Parathyroid adenoma (tissue), 2 donors: ENCODE measurements around the gene SKI.
"Not testable (repeated sequence)": the region's sequence is repeated elsewhere in the genome, so short reads cannot be mapped to it uniquely, and the experiment has no call there.

Experiments used
- H2AFZ ChIP-seq: fragments of 300-600 bp; sonication (generic); one replicate; pipeline ENCODE4 v1.7.0; 2017; ENCODE audit warnings: antibody characterized with exemption, mild to moderate bottlenecking
- H3K27ac ChIP-seq: fragments of 300-600 bp; sonication (generic); one replicate; pipeline ENCODE4 v1.7.0; 2017
- H3K27me3 ChIP-seq: fragments of 300-600 bp; sonication (generic); one replicate; pipeline ENCODE4 v1.7.0; 2017; ENCODE audit warnings: low read length; ENCODE audit not compliant: control insufficient read depth, insufficient read depth
- H3K36me3 ChIP-seq: fragments of 300-600 bp; sonication (generic); one replicate; pipeline ENCODE4 v1.7.0; 2017; ENCODE audit warnings: low read length; ENCODE audit not compliant: control insufficient read depth, insufficient read depth
- H3K4me1 ChIP-seq: fragments of 300-600 bp; sonication (generic); one replicate; pipeline ENCODE4 v1.7.0; 2017; ENCODE audit warnings: control low read depth
- H3K4me2 ChIP-seq: fragments of 300-600 bp; sonication (generic); one replicate; pipeline ENCODE4 v1.7.0; 2017; ENCODE audit warnings: low read length
- H3K4me3 ChIP-seq: fragments of 300-600 bp; sonication (generic); one replicate; pipeline ENCODE4 v1.7.0; 2017; ENCODE audit warnings: low read depth, low read length
- H3K79me2 ChIP-seq: fragments of 300-600 bp; sonication (generic); one replicate; pipeline ENCODE4 v1.7.0; 2017; ENCODE audit warnings: control low read depth
- H3K9ac ChIP-seq: fragments of 300-600 bp; sonication (generic); one replicate; pipeline ENCODE4 v1.7.0; 2017; ENCODE audit warnings: mild to moderate bottlenecking
- H3K9me3 ChIP-seq: fragments of 300-600 bp; sonication (generic); one replicate; pipeline ENCODE4 v1.7.0; 2017; ENCODE audit warnings: low read length; ENCODE audit not compliant: control insufficient read depth
- CTCF ChIP-seq: fragments of 300-600 bp; sonication (generic); IDR thresholded peaks from one replicate; pipeline ENCODE4 v1.7.0; 2017; ENCODE audit warnings: antibody characterized with exemption, mild to moderate bottlenecking
- donor health status: primary hyperparathyroidism.

The SKI gene

GRCh38 chr1:2258996-2259395, 30.9 kb downstream of the SKI start:
- H3K27me3 ChIP-seq, result no peaks in the 10 kb centered on the region
- no peaks in the 10 kb centered on the region for H3K36me3 ChIP-seq
- no peak overlapping the region for H3K27ac ChIP-seq
- no peak overlapping the region for H3K4me3 ChIP-seq
- TF ChIP-seq CTCF, result no peak
- H3K79me2 ChIP-seq, result peaks cover 50% of the 10 kb centered on the region
- H3K9ac ChIP-seq, result no peak overlapping the region
- H3K9me3 ChIP-seq, result no peaks in the 10 kb centered on the region
- H3K4me2 ChIP-seq, result no peak overlapping the region
- H2AFZ ChIP-seq, result no peak overlapping the region
- no peaks in the 10 kb centered on the region for H3K4me1 ChIP-seq

- Histone ChIP-seq H3K9ac (no peak overlapping the region), H3K27ac (no peak overlapping the region)
Measured at GRCh38 chr1:2259668-2260402, 31.7 kb downstream of the SKI start.

GRCh38 chr1:2260470-2260869, 32.4 kb downstream of the SKI start:
- H3K4me3 ChIP-seq, H3K4me2 ChIP-seq, H2AFZ ChIP-seq, H3K27ac ChIP-seq, H3K9ac ChIP-seq, H3K36me3 ChIP-seq, H3K4me1 ChIP-seq, H3K27me3 ChIP-seq, H3K9me3 ChIP-seq: not testable (repeated sequence)
- H3K79me2 ChIP-seq, result peaks cover 39% of the 10 kb centered on the region

More at GRCh38 chr1:2259668-2260402, 31.7 kb downstream of the SKI start:
- Histone ChIP-seq H3K27me3 (no peaks in the 10 kb centered on the region), H2AFZ (no peak overlapping the region), H3K36me3 (no peaks in the 10 kb centered on the region), H3K79me2 (peaks cover 44% of the 10 kb centered on the region), H3K4me2 (no peak overlapping the region), H3K4me3 (no peak overlapping the region), H3K4me1 (no peaks in the 10 kb centered on the region), H3K9me3 (no peaks in the 10 kb centered on the region)
- no peak for TF ChIP-seq CTCF

- H3K4me1 ChIP-seq, result no peaks in the 10 kb centered on the region
- TF ChIP-seq CTCF, result no peak
- H3K9ac ChIP-seq, result no peak overlapping the region
- H3K36me3 ChIP-seq, result no peaks in the 10 kb centered on the region
- no peak overlapping the region for H3K27ac ChIP-seq
- H3K79me2 ChIP-seq, result peaks cover 39% of the 10 kb centered on the region
- no peak overlapping the region for H3K4me2 ChIP-seq
- H3K27me3 ChIP-seq, result no peaks in the 10 kb centered on the region
- no peaks in the 10 kb centered on the region for H3K9me3 ChIP-seq
- H3K4me3 ChIP-seq, result no peak overlapping the region
- no peak overlapping the region for H2AFZ ChIP-seq
Measured at GRCh38 chr1:2260917-2261316, 32.8 kb downstream of the SKI start.

- not testable (repeated sequence) for H3K36me3 ChIP-seq, H3K9me3 ChIP-seq, H3K4me3 ChIP-seq, H3K4me1 ChIP-seq, H3K27ac ChIP-seq, H3K4me2 ChIP-seq, H3K9ac ChIP-seq, H3K27me3 ChIP-seq, H2AFZ ChIP-seq
- peaks cover 44% of the 10 kb centered on the region for H3K79me2 ChIP-seq
Measured at GRCh38 chr1:2261476-2262395, 33.6 kb downstream of the SKI start.
